Measurements from ENCODE around the gene LSG1. TPM values are rescaled to one million over a fixed set of nuclear protein-coding genes. Genes with fewer than 3 reads are reported as not detected.
A peak's percentile ranks its signal among the peaks of the same experiment; 100 is the strongest.

Gene LSG1
- total RNA-seq, 1 donor from 2014 or later, result 51.0 TPM

DNA sequence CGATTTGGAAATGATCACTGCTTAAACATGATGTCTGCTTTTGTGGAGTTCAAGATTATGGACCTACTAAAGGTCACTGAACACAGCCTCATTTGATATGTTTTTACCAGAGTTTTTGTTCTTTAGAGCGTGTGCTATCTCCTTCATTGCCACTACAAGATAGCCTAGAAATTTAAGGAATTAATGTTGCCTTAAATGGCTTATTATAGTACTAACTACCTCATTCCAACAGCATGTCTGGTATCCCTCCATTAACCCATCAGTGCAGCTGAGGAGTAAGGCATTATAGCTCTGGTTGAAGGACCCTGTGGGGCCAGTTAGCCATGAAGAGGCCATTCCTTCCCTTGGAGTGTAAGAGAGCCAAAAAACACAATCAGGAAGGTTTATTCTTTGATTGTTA lies 11.4 kb upstream of the LSG1 start:
- DNase-seq (ENCODE audit: low spot score, unreplicated experiment), result no peak
- Mint-ChIP-seq H3K4me3 (ENCODE audit: low read depth) (no peak overlapping the region), H3K27ac (no peak overlapping the region), H3K4me1 (ENCODE audit: low read depth) (peaks cover 9% of the 10 kb centered on the region), H3K27me3 (peaks cover 58% of the 10 kb centered on the region), H3K9me3 (ENCODE audit: low read depth) (no peaks in the 10 kb centered on the region), H3K36me3 (ENCODE audit: insufficient read depth) (no peaks in the 10 kb centered on the region)
- no peak for TF ChIP-seq CTCF (IDR thresholded peaks at IDR 0.05; ENCODE audit: unreplicated experiment)

DNA sequence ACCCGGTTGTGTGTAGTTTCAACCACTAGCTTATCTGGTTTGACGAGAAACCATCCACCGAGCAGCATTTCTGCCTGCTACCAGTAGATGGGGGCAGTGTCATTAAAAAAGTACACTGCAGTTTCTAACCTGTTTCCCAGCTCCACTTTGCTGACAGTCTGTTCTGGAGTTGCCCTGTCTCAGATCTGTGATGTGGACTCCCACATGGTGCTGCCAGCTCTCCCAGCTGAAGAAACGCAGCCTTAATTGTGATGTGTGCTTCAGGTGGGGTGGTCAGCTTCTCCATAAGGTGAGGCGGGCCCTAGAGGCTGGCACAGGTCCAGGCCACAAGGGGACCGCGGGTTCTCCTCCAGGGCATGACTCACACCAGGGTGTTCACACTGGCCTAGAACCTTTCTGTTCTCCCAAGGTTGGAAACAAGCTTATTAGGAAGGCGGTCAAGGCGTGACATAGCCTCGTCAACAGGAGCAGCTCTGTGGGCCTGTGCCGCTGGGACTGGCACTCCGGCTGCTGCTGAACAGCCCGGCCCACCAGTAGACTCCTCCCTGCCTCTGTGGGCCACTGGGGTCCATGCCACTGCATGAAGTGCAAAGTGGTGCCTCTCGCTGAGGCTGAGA lies 10.8 kb upstream of the LSG1 start:
- no peak overlapping the region for H3K4me3 Mint-ChIP-seq (ENCODE audit: low read depth)
- peaks cover 9% of the 10 kb centered on the region for H3K4me1 Mint-ChIP-seq (ENCODE audit: low read depth)
- peaks cover 58% of the 10 kb centered on the region for H3K27me3 Mint-ChIP-seq
- no peak overlapping the region for H3K27ac Mint-ChIP-seq
- peak; percentile 62 for DNase-seq (ENCODE audit: low spot score, unreplicated experiment)
- no peaks in the 10 kb centered on the region for H3K36me3 Mint-ChIP-seq (ENCODE audit: insufficient read depth)
- TF ChIP-seq CTCF (IDR thresholded peaks at IDR 0.05; ENCODE audit: unreplicated experiment), result peak; percentile 87
- H3K9me3 Mint-ChIP-seq (ENCODE audit: low read depth), result no peaks in the 10 kb centered on the region

- H3K27ac Mint-ChIP-seq, result no peak overlapping the region
- TF ChIP-seq CTCF (IDR thresholded peaks at IDR 0.05; ENCODE audit: unreplicated experiment), result no peak
- H3K27me3 Mint-ChIP-seq, result peaks cover 57% of the 10 kb centered on the region
- DNase-seq (ENCODE audit: low spot score, unreplicated experiment), result no peak
- H3K4me3 Mint-ChIP-seq (ENCODE audit: low read depth), result no peak overlapping the region
- no peaks in the 10 kb centered on the region for H3K9me3 Mint-ChIP-seq (ENCODE audit: low read depth)
- H3K36me3 Mint-ChIP-seq (ENCODE audit: insufficient read depth), result no peaks in the 10 kb centered on the region
- peaks cover 7% of the 10 kb centered on the region for H3K4me1 Mint-ChIP-seq (ENCODE audit: low read depth)
Measured at GRCh38 chr3:194682189-194682693, 10.2 kb upstream of the LSG1 start.

DNA sequence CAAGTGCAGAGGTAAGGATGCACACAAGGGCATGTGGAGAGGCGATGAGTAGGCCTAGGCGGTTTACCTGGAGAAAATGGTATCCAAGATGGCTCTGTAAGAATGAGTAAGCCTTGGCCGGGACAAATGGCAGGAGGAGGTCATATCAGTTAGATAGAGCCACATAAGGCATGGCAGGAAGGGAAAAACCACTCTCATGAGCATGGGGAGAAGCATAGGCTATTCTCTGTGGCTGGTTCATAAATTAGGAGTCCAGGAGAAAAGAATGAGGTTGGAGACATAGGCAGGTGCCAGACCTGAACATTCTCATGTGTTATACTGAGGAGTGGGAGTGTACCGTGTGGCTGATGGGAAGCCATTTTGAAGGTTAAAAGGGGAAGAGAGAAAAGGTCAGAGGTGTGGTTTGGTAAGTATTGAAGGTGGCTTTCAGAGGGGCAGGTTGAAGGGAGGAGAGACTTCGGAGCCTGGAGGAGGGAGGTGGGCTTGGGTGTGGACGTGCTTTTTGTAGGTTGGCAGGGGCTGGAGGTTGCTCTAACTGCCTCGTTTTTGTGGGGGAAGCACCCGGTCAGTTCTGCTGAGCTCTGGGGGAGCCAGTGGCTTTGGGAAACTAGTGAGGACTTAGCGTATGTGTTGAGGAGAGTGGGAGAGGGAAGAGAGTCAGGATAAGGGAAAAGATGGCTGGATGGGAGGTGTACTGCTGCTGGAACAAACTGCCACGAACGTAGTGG lies 9.1 kb upstream of the LSG1 start:
- Mint-ChIP-seq H3K27ac (no peak overlapping the region), H3K4me1 (ENCODE audit: low read depth) (peaks cover 4% of the 10 kb centered on the region)

More for the DNA sequence above, 9.1 kb upstream of the LSG1 start:
- Mint-ChIP-seq H3K27me3 (peaks cover 56% of the 10 kb centered on the region), H3K36me3 (ENCODE audit: insufficient read depth) (no peaks in the 10 kb centered on the region), H3K9me3 (ENCODE audit: low read depth) (no peaks in the 10 kb centered on the region), H3K4me3 (ENCODE audit: low read depth) (no peak overlapping the region)
- DNase-seq (ENCODE audit: low spot score, unreplicated experiment), result no peak
- TF ChIP-seq CTCF (IDR thresholded peaks at IDR 0.05; ENCODE audit: unreplicated experiment), result no peak

All from progenitor cell of endocrine pancreas (in vitro differentiated cells).